PC-9 (cell line): ENCODE results near the gene TBC1D22B. TPM values are rescaled to one million over a fixed set of nuclear protein-coding genes. Genes with fewer than 3 reads are reported as not detected.

ENCODE experiments used
- BruUV-seq: library from RNA; stranded (reverse); fragments of 400-500 nt; replicated peaks from 2 replicates; lab custom pipeline; 2021; lab: Mats Ljungman, UMichigan
- CTCF ChIA-PET: fragments of 300-600 bp; sonication (Branson Sonifier 250); formaldehyde crosslinking; loops from one replicate; lab custom pipeline; 2022; ENCODE audit warnings: antibody characterized with exemption; lab: Charles Lee
- POLR2A ChIA-PET: fragments of 300-600 bp; sonication (Branson Sonifier 250); formaldehyde crosslinking; loops from one replicate; lab custom pipeline; 2022; ENCODE audit warnings: antibody characterized with exemption; ENCODE audit not compliant: unreplicated experiment; lab: Charles Lee
- DNase-seq, 2 experiments: peaks; one replicate each; pipeline versions ENCODE4 v3.0.0 to v3.0.0-alpha.2; 2015 to 2022; ENCODE audit warnings: mixed read lengths in 1 of 2
- H2AFZ ChIP-seq: fragments of 200-600 bp; sonication (generic); 2 replicates; pipeline ENCODE4 v1.8.1; 2017; ENCODE audit warnings: antibody characterized with exemption
- H3F3A ChIP-seq: fragments of 200-600 bp; sonication (generic); 2 replicates; pipeline ENCODE4 v1.8.1; 2017; ENCODE audit warnings: antibody characterized with exemption, mild to moderate bottlenecking, low read depth; ENCODE audit not compliant: insufficient read depth
- H3K27ac ChIP-seq: fragments of 200-600 bp; sonication (generic); 2 replicates; pipeline ENCODE4 v1.6.1; 2016; ENCODE audit warnings: mixed run types
- H3K27me3 ChIP-seq: fragments of 200-600 bp; sonication (generic); 2 replicates; pipeline ENCODE4 v1.6.1; 2016; ENCODE audit warnings: low read depth, mixed run types; ENCODE audit not compliant: insufficient read depth
- H3K36me3 ChIP-seq: fragments of 200-600 bp; sonication (generic); 2 replicates; pipeline ENCODE4 v1.6.1; 2016; ENCODE audit warnings: low read depth, mixed run types
- H3K4me1 ChIP-seq: fragments of 200-600 bp; sonication (generic); replicated peaks from 2 replicates; pipeline ENCODE4 v1.6.1; 2016; ENCODE audit warnings: mixed run types; ENCODE audit not compliant: insufficient read depth
- H3K4me2 ChIP-seq: fragments of 200-600 bp; sonication (generic); 2 replicates; pipeline ENCODE4 v1.6.1; 2017; ENCODE audit warnings: mixed run types
- H3K4me3 ChIP-seq: fragments of 200-600 bp; sonication (generic); 2 replicates; pipeline ENCODE4 v1.6.1; 2016; ENCODE audit warnings: mixed run types
- H3K79me2 ChIP-seq: fragments of 200-600 bp; sonication (generic); 2 replicates; pipeline ENCODE4 v1.6.1; 2017; ENCODE audit warnings: low read depth, mixed run types
- H3K9me2 ChIP-seq: fragments of 200-600 bp; sonication (generic); 2 replicates; pipeline ENCODE4 v1.8.1; 2017; ENCODE audit warnings: mild to moderate bottlenecking; ENCODE audit not compliant: insufficient read depth
- H3K9me3 ChIP-seq: fragments of 200-600 bp; sonication (generic); 2 replicates; pipeline ENCODE4 v1.8.1; 2016; ENCODE audit warnings: low read depth; ENCODE audit not compliant: insufficient read depth
- H4K20me1 ChIP-seq: fragments of 200-600 bp; sonication (generic); 2 replicates; pipeline ENCODE4 v1.8.1; 2017; ENCODE audit not compliant: insufficient read depth
- EZH2 ChIP-seq: fragments of 200-600 bp; sonication (generic); IDR thresholded peaks from 2 replicates; pipeline ENCODE4 v1.8.0; 2017; ENCODE audit warnings: antibody characterized with exemption, low read depth
- intact Hi-C: fragments of 100-400 bp; cut with micrococcal nuclease; formaldehyde crosslinking; loops from one replicate; pipeline ENCODE4 v1.10.0; 2022; ENCODE audit not compliant: unreplicated experiment
- total RNA-seq: library from RNA; stranded (reverse); gene quantifications from 2 replicates; pipeline ENCODE4 v1.2.3, GENCODE V29; 2021
- TF ChIP-seq, protein P1 (sequence below): fragments of 200-600 bp; sonication (generic); conservative IDR thresholded peaks from 2 replicates; pipeline ENCODE4 v1.6.1; 2017; ENCODE audit warnings: mixed run types, antibody characterized with exemption, mild to moderate bottlenecking, moderate library complexity

Gene TBC1D22B
- total RNA-seq, 1 experiment from 2014 or later, result 14.6 TPM

DNA sequence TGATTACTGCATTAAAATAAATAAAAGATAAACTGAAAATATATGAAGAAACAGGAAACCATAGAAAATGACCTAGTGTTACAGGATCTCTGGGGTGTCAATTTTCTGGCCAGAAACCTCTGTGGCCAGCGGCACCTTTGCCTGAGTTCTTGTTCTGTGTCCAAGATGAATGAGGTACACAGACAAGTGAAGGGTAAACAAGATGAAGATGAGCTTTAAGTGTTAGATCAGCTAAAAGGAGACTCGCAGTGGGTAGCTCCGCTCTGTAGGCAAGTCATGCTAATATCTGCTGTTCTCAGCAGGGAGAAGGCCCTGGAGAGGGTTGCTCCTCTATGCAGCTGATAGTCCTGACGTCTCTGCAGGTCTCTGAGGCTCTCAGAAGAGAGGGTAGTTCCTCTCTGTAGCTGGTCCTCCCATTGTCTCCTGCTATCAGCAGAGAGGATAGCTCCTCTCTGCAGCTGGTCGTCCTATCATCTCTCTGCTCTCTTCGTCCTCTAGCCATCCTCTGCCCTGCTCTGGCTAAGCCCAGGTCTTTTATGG, 35.9 kb upstream of the TBC1D22B start:
- TF ChIP-seq EZH2, result no peak
- TF ChIP-seq, protein P1, sequence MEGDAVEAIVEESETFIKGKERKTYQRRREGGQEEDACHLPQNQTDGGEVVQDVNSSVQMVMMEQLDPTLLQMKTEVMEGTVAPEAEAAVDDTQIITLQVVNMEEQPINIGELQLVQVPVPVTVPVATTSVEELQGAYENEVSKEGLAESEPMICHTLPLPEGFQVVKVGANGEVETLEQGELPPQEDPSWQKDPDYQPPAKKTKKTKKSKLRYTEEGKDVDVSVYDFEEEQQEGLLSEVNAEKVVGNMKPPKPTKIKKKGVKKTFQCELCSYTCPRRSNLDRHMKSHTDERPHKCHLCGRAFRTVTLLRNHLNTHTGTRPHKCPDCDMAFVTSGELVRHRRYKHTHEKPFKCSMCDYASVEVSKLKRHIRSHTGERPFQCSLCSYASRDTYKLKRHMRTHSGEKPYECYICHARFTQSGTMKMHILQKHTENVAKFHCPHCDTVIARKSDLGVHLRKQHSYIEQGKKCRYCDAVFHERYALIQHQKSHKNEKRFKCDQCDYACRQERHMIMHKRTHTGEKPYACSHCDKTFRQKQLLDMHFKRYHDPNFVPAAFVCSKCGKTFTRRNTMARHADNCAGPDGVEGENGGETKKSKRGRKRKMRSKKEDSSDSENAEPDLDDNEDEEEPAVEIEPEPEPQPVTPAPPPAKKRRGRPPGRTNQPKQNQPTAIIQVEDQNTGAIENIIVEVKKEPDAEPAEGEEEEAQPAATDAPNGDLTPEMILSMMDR, result no peak
- BruUV-seq, result no TSS peak
- Histone ChIP-seq H3K9me3 (no peaks in the 10 kb centered on the region), H3K4me2 (peak overlapping the region; percentile 75), H3K36me3 (no peaks in the 10 kb centered on the region), H3K4me1 (peaks cover 18% of the 10 kb centered on the region), H4K20me1 (no peaks in the 10 kb centered on the region), H3F3A (peaks cover 13% of the 10 kb centered on the region; the same call in 1 of the 2 replicates), H3K4me3 (peak overlapping the region; percentile 92), H2AFZ (peak overlapping the region; percentile 76), H3K79me2 (no peaks in the 10 kb centered on the region), H3K9me2 (no peaks in the 10 kb centered on the region), H3K27me3 (no peaks in the 10 kb centered on the region), H3K27ac (no peak overlapping the region)
- no peak for DNase-seq
- CTCF ChIA-PET, result interaction anchor here (1.5 kb wide), 1 partner anchor 11 kb away, joined by 8 read pairs; no protein-coding TSS in a partner anchor
- POLR2A ChIA-PET, result interaction anchor here (0.5 kb wide), 1 partner anchor 45 kb away, joined by 7 read pairs; no protein-coding TSS in a partner anchor
- intact Hi-C loops, result loop anchor here (1.0 to 10.0 kb wide), 3 partner anchors 21 to 83 kb away; partner anchors contain the start of gene TBC1D22B

DNA sequence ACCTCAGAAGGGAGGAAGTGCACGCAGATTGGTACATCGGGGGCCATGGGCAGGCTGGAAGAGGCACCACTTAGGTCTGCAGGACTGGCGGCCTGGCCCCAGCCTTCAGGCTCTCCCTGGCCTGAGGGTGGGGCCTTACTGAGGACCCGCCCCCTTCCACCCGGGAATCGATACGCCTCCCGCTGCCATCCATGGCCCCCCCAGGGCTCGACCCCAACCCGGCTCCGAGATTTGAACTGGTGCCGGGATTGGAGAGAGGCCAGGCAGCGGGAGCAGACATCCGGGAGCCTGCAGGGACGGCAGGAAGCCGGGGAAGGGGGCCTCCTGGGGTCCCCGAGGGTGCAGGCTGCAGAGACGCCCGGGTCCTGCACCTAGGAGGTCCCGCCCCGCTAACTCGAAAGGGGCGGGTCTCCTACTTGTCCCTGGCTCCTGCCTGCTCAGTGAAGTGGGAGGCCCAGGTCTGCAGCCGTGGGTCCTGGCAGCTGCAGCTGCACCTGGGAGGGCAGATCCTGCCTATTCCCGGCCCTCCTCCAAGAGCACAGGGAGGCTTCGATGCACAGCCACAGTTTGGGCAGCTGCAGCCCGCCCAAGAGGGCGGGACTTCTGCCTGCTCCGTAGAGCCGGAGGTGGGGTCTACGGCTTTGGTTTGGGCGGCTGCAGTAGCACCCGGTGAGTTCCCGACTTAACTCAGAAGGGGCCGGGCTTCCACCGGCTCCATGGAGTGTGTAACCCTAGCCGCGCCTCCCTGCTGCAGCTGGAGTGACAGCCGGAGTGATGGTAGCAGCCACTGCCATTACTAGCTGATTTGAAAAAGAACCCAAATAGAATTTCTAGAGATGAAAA, 35.2 kb upstream of the TBC1D22B start:
- Histone ChIP-seq H3K27me3 (no peaks in the 10 kb centered on the region), H3K9me3 (no peaks in the 10 kb centered on the region), H4K20me1 (no peaks in the 10 kb centered on the region), H3K4me3 (peak overlapping the region; percentile 92), H3K4me2 (peak overlapping the region; percentile 75), H3K36me3 (no peaks in the 10 kb centered on the region), H3K27ac (no peak overlapping the region), H3K9me2 (no peaks in the 10 kb centered on the region), H3F3A (peaks cover 12% of the 10 kb centered on the region; the same call in 1 of the 2 replicates), H3K79me2 (no peaks in the 10 kb centered on the region), H3K4me1 (peaks cover 14% of the 10 kb centered on the region), H2AFZ (peak overlapping the region; percentile 76)
- DNase-seq, result peak; percentile 92 to 93
- POLR2A ChIA-PET, result interaction anchor here (0.6 kb wide), 4 partner anchors 20 to 46 kb away, joined by 3 to 9 read pairs (median 6); partner anchors contain the start of genes TBC1D22B and TMEM217
- TF ChIP-seq, protein P1, result no peak
- TF ChIP-seq EZH2, result no peak
- CTCF ChIA-PET, result interaction anchor here (0.6 to 1.5 kb wide), 4 partner anchors 12 to 309 kb away, joined by 4 to 9 read pairs (median 6); partner anchors contain the start of genes TBC1D22B and TMEM217
- intact Hi-C loops, result loop anchor here (1.0 to 10.0 kb wide), 3 partner anchors 20 to 82 kb away; partner anchors contain the start of gene TBC1D22B
- BruUV-seq, result no TSS peak

DNA sequence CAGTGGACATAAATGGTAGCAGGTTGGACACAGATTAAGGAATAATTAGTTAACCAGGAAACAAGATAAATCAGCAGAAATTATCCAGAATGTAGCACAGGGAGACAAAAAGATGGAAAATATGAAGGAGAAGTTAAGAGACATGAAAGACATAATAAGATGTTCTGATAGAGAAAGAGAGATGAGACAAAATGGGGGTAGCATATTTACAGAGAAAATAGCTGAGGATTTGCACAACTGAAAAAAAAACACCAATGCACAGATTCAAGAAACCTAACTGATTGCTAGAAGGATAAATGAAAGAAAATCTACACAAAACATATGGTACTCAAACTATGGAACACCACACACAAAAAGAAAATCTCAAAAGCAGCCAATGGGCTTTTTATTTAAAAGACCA, 34.6 kb upstream of the TBC1D22B start:
- Histone ChIP-seq H3K4me1 (peaks cover 14% of the 10 kb centered on the region), H3K27me3 (no peaks in the 10 kb centered on the region), H3F3A (peaks cover 13% of the 10 kb centered on the region; the same call in 1 of the 2 replicates), H2AFZ (no peak overlapping the region), H4K20me1 (no peaks in the 10 kb centered on the region), H3K9me3 (no peaks in the 10 kb centered on the region), H3K4me2 (peak overlapping the region; percentile 75), H3K4me3 (peak overlapping the region; percentile 92; the same call in 1 of the 2 replicates), H3K9me2 (no peaks in the 10 kb centered on the region), H3K36me3 (no peaks in the 10 kb centered on the region), H3K79me2 (no peaks in the 10 kb centered on the region), H3K27ac (no peak overlapping the region)
- intact Hi-C loops, result loop anchor here (1.0 to 10.0 kb wide), 3 partner anchors 19 to 82 kb away; partner anchors contain the start of gene TBC1D22B
- TF ChIP-seq EZH2, result no peak
- TF ChIP-seq, protein P1, result no peak
- CTCF ChIA-PET, result interaction anchor here (0.6 to 0.9 kb wide), 3 partner anchors 16 to 309 kb away, joined by 4 to 9 read pairs (median 5); partner anchors contain the start of genes TBC1D22B and TMEM217
- no peak for DNase-seq
- POLR2A ChIA-PET, result interaction anchor here (0.6 kb wide), 2 partner anchors 20 to 34 kb away, joined by 3 to 6 read pairs; partner anchors contain the start of gene TBC1D22B
- no TSS peak for BruUV-seq
